Right hindlimb (tissue), 1 donor: ENCODE results near the gene PLGLB1.
"Not testable (repeated sequence)": the region's sequence is repeated elsewhere in the genome, so short reads cannot be mapped to it uniquely, and the experiment has no call there.

Source experiments
- DNase-seq: peaks from one replicate; pipeline ENCODE4 v3.0.0-alpha.2; 2018

PLGLB1 gene

DNA sequence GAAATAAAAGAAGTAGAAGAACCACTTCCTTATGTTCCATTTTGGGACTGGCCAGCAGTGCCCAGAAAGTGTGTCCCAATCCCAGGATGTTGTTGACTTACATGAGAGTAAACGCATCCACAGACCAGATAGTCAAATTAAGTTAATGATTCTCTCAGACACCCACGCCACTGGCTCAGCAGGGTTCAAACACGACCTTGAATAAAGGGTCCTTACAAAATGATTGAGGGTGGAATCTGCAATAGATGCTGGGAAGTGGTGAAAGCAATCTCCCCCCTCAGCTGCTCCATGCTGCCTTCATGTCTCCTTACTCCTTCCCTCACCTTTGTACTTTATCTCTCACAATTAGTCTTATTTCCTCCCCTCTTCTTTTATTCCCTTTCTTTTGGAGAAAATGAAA, at the start of gene PLGLB1:
TSS of gene PLGLB1 (minus strand) at position 101 of the 400 bp plus-strand sequence. CDS start at position 40, 61 bp downstream.
- not testable (repeated sequence) for DNase-seq

- DNase-seq: not testable (repeated sequence)
These were observed 42.7 kb upstream of the PLGLB1 start for GRCh38 chr2:87064305-87064704.

- not testable (repeated sequence) for DNase-seq
These were observed 41.8 kb upstream of the PLGLB1 start for GRCh38 chr2:87063431-87063830.

DNA sequence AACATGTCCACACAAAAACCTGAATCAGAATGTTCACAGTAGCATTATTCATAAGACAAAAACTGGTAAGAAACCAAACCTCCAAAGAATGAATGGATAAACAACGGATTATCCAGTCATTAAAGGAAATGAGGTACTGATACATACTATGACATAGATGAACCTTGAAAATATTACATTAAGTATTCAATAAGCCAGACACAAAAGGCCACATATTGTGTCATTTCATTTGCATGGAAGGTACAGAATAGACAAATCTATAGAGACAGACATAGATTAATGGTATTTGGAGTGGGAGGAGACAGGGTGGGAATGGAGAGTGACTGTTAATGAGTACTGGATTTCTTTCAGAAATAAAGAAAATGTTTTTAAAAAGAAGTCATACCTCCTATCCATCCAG, 39.9 kb upstream of the PLGLB1 start:
- DNase-seq: not testable (repeated sequence)

- DNase-seq: not testable (repeated sequence)
These were observed 36.0 kb upstream of the PLGLB1 start for GRCh38 chr2:87057606-87058005.

DNA sequence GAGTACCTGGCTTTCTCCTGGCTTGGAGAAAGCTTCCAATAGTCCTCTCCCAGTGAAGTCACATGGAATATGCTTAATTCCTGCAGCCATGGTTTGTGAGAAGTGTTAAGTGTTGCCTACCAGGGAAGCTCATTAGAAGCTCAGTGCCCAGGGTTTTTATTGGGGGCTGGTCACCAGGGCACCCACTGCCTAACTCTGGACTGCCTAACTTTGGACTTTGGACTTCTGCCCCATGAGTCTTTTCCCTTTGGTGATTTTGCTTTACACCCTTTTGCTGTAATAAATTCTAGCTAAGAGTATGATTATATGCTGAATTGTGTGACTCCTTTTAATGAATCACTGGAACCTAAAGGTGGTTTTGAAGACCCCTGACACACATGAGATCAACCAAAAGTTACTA, 35.2 kb upstream of the PLGLB1 start:
- DNase-seq: not testable (repeated sequence)

DNA sequence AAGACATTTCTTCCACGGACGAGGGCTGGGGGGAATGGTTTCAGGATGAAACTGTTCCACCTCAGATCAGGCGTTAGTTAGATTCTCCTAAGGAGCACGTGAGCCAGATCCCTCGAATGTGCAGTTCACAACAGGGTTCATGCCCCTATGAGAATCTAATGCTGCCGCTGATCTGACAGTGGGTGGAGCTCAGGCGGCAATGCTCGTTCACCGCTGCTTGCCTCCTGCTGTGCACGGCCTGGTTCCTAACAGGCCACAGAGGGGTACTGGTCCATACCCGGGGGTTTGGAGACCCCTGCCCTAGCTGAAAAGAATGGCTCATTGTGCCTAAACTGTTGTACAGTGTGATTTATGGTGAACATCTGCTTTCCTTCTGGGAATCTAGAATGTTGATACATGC, 34.8 kb upstream of the PLGLB1 start:
- not testable (repeated sequence) for DNase-seq

DNA sequence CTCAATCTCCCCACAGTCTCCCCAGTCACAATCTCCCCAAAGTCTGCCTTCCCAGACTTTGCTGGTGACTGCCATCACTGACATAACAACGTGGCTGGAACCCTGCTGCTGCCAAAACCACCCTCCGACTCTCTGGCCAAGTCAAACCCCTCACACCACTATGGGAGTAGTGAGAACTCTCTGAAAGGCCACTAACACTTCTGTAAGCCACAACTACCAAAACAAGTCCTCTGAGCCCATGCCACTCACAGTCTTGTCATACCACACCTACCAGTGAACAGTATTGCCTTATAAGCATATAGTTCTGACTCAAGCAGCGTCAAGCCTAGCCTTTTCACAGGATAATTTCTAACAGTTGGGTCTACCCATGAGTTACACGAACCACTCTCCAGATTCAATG, 32.7 kb upstream of the PLGLB1 start:
- not testable (repeated sequence) for DNase-seq

DNA sequence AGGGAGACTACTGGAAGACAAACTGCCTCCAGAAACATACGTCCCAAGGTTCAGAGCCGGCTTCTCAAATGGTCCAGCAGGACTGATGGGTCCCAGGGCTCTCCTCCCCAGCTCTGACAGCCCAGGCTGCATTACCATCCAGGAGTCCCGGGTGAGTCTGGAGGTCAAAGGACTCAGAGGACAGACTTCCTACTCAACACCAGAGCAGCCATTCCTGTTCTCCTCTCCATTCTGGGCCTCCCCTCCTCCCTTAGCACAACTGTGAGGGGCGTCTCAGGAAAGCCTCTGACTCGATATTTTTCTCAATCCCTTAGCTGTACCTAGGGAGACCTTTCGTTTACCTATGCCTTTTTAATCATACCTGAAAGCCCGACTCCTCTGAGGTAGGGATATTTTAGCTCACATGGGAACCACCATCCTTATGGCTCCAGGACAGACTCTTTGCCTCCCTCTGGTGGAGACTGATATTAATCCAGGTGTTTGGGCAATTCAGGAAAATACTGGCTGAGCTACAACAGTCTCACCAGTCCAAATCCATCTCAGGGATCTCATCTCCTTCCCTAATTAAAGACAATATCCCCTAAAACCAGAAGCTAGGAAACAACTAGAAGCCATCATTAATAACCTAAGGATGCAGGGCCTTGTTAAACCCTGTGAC, 19.8 kb upstream of the PLGLB1 start:
- DNase-seq: not testable (repeated sequence)

DNA sequence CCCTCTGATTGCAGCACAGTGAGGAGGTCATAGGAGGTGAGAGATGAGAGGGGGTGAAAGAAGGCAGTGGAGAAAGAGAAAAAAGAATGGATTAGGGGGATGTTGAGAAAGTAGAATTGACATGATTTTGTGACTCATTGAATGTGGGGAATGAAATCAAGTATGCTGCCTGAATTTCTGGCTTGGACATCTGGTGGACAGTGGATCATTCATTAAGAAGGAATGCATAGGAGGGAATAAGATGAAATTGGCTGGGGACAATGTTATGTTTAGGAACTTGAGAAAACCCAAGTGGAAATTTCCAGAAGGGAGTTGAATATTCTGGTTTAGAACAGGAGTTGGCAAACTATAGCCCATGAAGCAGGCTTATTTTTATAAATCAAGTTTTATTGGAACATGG, 7.0 kb upstream of the PLGLB1 start:
- DNase-seq: not testable (repeated sequence)

GRCh38 chr2:87026816-87027215, 5.2 kb upstream of the PLGLB1 start:
- DNase-seq: not testable (repeated sequence)

GRCh38 chr2:87025927-87026326, 4.3 kb upstream of the PLGLB1 start:
- not testable (repeated sequence) for DNase-seq

GRCh38 chr2:87023988-87024615, 2.5 kb upstream of the PLGLB1 start:
- DNase-seq: not testable (repeated sequence)

GRCh38 chr2:87021043-87021442, 601 bp downstream of the PLGLB1 start:
- DNase-seq: not testable (repeated sequence)

DNA sequence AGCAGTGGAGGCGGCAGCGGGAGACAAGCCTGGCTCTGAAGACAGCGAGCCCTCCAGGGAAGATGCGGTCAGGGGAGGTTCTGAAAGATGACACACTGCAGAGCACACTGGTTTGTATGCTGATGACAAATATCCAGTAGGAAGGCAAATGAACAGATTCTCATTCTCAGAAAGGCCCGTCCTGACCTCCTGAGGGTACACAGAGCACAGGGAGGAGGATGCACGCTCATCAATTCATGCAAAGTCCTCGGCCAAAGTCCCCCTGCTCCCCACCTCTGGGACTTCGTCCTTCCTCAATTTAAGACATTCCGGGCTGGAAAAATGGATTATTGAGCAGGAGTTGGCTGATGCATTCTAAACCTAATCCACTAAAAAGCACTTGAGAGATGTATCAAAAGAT, 2.6 kb downstream of the PLGLB1 start:
- not testable (repeated sequence) for DNase-seq

- DNase-seq: not testable (repeated sequence)
These were observed 7.0 kb downstream of the PLGLB1 start for GRCh38 chr2:87014489-87015169.

- not testable (repeated sequence) for DNase-seq
These were observed 17.2 kb downstream of the PLGLB1 start for GRCh38 chr2:87004398-87004797.
